GM18870 (cell line): ENCODE data around the gene FOS.
"Not testable (repeated sequence)": the region's sequence is repeated elsewhere in the genome, so short reads cannot be mapped to it uniquely, and the experiment has no call there.

Experiments used
- ATAC-seq: cut with Tn5 transposase; IDR thresholded peaks from one replicate; pipeline ENCODE4 v1.9.1; 2021; ENCODE audit warnings: moderate library complexity; ENCODE audit not compliant: unreplicated experiment

Gene FOS

DNA sequence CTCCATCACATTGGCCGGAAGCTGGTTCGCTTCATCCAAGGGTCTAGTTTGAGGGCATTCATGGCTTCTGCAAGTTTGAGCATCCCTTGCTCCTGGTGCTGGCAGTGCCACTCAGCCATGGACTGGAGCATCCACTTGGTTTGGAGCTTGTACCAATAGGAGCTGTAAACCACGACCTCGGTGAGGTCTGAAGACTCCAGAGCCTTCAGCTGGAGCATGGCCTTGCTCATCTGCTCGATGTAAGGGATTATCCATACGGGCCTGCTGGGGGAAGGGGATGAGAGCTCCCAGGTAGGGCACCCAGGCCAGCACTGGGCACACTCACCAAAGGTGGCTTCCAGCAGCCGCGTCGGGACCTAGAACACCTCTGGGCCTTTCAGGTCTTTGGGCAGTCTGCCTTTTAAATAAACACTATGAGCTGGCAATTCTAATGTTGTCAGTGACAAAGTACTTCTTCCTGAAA, 13.5 kb downstream of the FOS start:
- no peak for ATAC-seq

DNA sequence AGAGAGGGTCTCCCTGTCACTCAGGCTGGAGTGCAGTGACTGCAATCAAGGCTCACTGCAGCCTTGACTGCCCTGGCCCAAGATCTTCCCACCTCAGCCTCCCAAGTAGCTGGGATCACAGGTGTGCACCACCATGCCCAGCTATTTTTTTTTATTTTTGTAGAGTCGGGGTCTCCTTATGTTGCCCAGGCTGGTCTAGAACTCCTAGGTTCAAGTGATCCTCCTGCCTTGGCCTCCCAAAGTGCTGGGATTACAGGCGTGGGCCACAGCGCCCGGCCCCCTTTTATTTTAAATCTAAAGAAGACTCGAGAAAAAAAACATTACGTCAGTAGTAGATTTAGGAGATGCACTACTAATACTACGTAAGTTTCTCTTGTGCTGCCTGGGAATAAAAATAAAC, 14.3 kb downstream of the FOS start:
- no peak for ATAC-seq

DNA sequence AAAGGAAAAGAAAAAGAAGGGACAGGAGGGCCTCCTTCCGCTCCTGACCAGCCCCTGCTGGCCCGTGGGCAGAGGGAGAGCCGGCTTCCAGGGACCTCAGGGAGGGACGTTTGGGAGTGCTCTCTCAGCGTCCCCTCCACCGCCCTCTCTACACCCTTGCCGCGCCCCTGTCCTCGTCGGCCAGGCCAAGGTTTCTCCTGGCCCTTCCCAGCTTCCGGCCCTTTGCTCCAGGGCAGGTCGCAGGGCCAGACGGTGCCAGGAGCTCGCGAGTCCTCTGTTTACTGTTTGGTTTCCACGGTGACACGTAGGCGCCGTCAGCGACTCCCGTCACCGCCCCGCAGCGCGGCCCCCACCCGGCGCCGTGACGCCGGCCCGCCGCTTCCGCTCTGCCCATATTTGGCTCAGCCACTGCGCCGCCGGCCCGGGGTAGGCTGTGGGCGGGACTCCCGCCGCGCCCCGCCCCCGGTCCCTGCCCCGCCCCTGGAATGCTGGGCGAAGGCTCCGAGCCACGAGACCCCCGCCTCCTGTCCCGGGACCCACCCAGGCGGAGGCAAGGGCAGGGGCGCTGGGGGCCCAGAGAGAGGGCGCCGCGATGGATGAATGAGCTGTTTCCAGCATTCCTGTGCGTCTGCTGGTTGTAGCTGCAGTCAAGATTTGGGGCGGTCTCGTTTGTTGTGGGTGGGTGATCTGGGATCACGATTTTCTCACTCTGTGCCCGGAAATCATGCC, 15.5 kb downstream of the FOS start:
- ATAC-seq: peak; percentile 76

DNA sequence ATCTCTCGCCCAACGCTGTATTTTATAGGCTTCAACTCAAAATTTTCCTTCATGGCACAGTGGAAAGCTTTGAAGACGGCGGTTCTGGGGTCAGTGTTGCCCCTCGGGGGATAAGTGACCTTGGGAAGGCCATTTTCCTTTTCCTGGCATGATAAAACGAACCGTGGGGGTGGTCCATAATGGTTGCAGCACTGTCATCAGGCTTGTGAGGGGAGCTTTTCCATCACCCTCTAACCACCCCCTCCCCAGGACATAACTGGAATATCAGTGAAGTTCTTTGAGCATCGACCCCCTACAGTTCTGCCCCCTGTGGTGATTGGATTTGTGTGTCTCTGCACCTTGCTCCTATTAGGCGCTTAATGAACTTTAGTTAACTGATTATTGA, 16.0 kb downstream of the FOS start:
- no peak for ATAC-seq

DNA sequence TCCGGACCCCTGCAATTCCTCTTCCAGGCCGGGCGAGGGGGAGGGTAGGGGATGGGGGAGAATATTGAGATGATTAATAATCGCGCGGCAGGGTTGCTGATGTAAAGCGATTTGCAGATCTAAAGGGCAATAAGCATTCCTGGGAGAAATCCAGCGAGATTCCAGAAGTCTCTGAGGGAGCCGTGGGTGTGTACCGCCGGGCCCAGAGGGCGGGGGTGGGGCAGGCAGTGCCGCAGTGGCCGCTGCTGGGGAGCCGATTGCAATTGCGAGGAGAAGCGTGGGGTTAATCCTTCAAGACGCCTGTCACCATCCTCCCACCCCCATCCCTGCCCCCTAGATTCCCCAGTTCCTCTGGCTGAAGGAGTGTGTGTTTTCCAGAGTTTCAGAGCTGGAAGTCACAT, 16.4 kb downstream of the FOS start:
- ATAC-seq: no peak

DNA sequence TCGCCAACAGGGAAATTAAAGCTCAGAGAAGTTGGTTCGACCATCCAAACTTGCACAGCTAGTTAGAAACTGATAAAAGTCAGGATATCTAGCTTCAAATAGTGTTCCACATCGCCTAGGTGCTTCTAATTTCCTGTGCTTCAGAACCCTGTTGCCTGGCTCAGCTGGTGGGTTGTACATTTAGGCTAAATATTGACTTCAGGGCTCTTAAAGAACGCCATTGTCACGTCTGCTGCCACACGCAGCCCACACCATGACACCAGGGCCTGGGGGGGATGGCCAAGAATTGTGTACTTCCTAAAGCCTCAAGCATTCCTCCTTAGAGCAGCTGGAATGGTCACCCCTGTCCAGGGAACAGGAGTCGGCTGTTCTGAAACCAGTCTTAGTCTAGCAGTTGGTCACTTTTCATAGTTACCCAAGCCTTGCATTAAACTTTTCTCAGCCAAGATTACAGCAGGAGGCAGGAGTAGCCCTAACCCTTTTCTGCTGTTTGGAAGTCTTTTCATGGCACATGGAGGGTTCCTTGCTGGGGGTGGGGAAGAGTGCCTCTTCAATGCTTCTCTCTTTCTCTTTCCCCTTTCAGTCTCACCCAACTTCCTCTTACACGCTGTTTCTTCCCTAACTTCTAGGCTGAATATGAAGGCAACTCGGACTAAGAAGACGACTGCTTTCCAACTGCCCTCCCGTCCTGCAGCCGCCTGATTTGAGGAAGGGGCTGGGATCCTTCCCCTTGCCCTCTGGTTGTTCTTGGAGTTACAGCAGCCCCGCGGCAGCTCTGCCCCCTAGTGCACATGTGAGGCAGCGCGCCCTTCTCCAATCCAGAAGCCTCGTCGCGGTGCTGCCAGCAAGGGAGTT, 17.1 kb downstream of the FOS start:
- ATAC-seq: no peak

DNA sequence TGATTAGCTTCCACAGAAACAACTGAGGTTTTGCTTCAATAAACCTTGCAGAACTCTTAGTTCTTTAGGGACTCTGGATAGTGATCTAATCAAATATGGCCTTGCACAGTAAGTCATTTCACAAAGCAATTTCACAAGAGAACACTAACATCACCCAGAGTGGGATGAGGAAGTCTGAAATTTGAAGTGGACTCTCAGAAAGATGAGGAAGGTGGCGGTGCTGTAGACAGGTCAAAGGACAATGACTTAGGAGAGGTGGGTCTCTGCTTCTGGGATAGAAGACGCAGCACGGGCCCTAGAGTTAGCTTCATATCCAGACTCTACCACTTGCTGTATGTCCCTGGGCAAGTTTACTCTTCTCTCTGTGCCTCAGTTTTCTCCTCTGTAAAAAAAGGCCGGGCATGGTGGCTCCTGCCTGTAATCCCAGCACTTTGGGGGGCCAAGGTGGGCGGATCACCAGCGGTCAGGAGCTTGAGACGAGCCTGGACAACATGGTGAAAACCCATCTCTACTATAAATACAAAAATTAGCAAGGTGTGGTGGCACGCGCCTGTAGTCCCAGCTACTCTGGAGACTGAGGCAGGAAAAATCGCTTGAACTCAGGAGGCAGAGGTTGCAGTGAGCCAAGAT, 18.9 kb downstream of the FOS start:
- no peak for ATAC-seq

DNA sequence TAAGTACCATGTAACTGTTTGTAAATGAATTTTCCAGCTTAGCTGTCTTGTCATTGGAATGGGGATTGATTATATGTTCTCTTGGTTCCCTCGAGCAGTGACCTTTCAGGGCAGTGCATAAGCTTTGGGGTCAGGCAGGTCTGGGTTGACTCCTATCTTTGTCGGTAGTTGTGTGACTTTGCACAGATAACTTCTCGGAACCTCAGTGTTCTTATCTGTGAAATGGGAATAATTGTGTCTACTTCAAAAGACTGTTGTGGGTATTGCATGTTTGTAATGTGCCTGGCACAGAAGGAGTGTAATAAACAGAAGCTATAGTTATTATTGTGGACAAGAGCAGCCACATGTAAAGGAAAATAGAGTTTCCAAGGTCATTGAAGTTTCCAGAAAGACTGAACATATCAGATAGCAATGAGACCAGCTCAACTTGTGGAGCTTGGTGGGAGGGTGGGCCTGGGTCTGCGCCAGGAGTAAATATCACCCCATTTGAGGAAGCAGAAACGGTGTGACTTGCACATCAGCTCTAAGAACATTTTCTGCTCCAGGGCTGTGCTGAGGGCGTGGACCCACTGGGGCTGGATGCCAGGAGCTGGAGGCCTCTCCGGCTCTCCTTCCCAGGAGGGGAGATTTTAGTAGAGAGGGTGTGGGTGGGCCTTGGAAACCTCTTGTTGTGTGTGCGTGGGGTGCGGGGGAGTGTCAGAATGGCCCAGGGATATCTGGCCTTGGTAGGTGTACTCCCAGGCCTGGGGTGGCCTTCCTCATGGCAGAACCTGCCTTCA, 19.7 kb downstream of the FOS start:
- ATAC-seq: no peak

DNA sequence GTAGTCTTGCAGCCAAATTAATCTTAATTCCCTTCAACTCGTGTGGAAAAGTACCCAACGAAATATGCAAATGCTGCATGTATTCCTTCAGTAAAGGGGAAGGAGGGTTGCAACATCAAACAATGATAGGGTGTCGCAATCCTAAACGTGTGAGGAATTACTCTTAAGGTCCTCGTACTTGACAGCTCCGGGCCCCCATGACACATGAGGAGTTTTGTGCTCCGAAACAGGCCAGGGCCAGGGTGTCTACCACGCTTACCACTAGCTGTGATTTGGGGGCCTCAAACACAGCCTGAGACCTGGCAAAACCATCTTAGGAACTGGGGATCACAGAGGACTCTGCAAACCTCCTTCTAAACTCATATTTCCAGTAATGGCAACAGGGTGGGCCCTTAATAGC, 20.4 kb downstream of the FOS start:
- ATAC-seq: no peak

DNA sequence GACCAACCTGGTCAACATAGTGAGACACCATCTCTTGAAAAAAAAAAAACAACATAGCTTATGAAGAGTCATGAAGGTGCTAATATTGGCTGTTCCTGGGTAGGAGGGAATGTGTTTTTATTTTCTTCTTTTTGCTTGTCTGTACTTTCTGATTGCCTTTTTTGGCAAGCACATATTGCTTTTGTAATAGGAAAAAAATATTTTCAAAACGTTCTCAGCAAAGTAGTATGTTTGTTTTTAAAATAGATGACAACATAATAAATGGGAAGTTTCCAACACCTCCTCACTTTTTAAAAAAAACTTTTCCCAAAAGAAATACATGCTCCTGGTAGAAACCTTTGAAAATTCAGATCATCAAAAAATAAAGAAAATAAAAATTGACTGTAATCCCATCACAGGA, 20.9 kb downstream of the FOS start:
- ATAC-seq: no peak

DNA sequence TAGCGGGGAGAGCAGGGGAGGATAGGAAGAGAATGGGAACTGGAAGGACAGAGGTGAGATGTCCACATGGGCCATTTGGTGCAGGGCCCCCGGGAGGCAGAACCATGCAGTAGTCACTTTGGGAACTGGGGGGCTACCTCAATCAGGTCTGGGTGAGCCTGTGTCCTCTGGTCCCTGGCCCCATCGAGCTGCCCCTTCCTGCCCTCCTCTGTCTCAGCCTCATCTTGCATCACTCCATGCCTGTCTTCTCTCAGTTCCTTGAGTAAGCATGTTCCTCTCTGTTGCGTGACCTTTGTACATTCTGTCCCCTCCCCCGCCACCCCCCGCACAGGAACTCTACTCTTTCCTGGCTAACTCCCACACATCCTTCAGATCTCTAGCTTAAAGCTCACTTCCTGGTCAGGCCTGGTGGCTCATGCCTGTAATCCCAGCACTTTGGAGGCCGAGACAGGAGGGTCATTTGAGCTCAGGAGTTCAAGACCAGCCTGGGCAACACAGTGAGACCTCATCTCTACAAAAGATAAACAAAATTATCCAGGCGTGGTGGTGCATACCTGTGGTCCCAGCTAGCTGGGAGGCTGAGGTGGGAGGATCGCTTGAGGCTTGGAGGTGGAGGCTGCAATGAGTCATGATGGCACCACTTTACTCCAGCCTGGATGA, 23.2 kb downstream of the FOS start:
- no peak for ATAC-seq

DNA sequence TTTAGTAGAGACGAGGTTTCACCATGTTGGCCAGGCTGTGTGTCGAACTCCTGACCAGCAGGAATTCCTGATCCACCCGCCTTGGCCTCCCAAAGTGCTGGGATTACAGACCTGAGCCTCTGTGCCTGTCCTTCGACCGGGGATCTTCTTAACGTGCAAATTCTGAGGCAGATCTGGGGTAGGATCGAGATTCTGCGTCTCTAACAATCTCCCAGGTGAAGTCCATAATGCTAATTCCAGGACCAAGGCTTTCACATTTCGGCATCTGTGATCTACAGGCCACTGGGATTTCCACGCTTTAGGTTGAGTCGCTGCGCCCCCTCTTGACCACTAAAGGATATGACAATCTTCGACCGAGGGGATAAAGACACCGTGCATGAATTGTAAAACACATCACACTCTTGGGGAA, 24.8 kb downstream of the FOS start:
- ATAC-seq: no peak

DNA sequence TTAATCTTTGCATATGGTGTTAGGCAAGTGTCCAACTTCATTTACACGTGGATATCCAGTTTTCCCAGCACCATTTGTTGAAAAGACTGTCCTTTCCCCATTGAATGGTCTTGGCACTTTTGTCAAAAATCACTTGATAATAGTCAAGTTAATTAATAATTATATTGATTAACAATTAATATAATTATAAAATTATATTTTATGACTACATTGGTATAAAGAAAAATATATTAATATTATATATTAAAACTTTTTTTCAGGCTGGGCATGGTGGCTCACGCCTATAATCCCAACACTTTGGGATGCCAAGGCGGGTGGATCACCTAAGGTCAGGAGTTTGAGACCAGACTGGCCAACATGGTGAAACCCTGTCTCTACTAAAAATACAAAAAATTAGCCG, 27.8 kb downstream of the FOS start:
- not testable (repeated sequence) for ATAC-seq

DNA sequence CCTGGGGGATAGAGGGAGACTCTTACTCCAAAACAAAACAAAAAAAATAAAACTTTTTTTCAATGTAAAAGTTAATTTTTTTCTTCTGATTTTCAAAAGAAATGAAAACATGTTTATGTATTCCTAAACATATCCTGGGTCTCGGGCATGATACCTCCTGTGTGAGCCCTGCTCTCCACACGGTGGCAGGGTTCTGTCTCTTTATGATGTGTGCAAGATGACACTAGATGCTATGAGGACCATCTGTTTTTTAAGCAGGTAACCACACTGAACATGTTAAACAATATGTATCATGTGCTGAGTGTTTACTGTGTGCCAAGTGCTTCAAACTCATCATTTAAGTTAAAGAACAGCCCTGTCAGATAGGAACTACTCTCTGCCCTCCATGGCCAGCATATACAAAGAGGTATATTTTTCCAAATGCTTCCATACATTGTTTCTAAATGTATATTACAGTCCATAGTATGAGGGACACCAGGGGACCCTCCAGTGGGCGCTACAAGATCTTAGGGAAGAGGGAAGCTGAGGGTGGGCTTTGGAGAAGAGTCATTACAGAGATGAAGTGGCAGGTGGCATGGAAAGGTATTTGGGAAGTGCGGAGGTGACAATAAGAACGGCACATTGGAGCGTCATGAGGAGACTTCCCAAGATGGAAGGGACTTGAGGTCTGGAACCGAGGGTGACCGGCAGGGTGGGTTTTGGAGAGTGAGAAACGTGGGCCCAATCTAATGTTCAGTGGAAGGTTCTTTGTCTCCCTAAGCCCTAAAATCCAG, 28.5 kb downstream of the FOS start:
- peak; percentile 55 for ATAC-seq

DNA sequence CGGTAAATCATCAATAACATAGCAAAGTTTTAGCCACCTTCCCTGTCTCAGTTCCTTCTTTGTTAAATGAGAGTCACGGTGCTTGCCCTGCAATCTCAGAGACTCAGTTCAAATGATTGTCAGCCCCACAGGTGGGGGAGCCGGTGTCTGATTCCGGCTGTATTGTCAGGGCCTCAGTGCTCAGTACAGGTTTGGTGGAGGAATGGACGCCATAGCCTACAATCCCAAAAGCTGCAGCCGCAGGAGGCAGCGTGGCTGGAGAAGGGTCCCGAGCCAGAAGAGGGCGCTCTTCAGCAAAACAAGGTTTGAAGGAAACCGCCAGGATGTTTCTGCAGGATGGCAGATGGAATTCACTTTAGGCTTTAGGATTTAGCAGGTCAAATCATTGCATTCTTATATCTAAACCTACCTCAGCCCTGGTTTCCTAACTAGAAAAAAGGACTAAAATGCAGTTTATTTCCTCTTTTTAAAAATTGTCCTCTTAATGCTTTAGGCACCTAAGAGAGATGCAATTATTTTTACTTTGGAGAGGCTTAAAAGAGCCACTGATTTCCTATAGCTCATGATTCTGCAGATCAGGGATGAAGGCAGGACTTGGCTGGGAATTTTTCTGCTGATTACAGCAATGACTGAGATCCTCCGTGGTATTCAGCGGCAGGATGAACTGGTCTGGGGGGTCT, 29.2 kb downstream of the FOS start:
- no peak for ATAC-seq

DNA sequence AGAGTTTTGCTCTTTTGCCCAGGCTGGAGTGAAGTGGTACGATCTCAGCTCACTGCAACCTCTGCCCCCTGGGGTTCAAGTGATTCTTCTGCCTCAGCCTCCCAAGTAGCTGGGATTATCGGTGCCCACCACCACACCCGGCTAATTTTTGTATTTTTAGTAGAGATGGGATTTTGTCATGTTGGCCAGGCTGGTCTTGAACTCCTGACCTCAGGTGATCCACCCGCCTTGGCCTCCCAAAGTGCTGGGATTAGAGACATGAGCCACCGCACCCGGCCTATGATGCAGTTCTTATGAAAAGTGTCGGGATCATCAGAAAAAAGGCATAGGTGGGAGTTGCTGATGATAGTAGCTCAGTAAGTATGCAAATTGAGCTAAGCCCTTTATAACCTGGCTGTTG, 30.4 kb downstream of the FOS start:
- ATAC-seq: not testable (repeated sequence)

DNA sequence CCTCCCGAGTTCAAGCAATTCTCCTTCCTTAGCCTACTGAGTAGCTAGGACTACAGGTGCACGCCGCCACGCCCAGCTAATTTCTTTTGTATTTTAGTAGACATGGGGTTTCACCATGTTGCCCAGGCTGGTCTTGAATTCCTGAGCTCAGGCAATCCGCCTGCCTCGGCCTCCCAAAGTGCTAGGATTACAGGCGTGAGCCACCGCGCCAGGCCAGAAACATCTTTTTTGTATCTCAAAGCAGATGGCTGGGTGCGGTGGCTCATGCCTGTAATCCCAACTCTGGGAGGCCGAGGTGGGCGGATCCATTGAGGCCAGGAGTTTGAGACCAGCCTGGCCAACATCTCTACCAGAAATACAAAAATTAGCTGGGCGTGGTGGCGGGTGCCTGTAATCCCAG, 30.9 kb downstream of the FOS start:
- not testable (repeated sequence) for ATAC-seq

DNA sequence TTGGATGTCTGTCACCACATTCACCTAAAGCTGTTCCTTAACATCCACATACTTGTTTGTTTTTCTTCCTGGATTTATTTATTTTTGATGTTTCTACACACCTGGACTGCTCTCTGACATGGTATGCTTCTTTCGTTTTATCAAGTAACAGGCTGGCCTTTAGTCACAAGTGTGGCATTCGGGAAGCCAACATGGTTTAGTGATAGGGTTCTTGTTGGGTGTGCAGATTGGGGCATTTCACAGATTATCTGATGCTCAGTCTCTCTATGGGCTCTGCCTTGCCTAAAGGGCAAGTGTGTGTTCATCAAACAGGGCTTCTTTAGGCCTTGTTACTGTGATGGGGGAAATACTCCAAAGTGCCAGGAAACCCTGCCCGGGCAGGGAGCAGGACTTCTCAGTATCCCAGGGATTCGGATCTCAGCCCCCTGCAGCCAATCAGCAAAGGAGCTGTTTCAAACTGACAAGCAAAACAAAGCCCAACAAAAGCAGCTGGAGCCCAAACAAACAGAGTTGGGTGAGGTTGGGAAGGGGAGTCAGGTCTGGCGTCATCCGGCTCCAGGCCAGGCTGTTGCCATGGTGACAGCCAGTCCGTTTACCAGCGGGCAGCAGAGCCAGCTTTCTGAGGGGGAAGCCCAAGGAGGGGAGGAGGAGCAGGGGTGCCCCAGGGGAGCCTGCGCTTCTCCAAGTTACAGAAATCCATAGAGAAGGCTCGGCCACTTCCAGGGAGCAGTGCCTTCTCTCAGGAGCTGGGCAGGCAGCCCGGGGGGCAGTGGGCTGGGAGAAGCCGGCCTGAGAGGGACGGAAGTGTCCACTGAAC, 31.9 kb downstream of the FOS start:
- no peak for ATAC-seq
